LoVo (cell line): ENCODE data around the gene C1QTNF8.
"Not testable (repeated sequence)": the region's sequence is repeated elsewhere in the genome, so short reads cannot be mapped to it uniquely, and the experiment has no call there.

Experiments used
- DNase-seq: peaks from one replicate; pipeline ENCODE4 v3.0.0-alpha.2; 2016; ENCODE audit warnings: low spot score

The C1QTNF8 gene

DNA sequence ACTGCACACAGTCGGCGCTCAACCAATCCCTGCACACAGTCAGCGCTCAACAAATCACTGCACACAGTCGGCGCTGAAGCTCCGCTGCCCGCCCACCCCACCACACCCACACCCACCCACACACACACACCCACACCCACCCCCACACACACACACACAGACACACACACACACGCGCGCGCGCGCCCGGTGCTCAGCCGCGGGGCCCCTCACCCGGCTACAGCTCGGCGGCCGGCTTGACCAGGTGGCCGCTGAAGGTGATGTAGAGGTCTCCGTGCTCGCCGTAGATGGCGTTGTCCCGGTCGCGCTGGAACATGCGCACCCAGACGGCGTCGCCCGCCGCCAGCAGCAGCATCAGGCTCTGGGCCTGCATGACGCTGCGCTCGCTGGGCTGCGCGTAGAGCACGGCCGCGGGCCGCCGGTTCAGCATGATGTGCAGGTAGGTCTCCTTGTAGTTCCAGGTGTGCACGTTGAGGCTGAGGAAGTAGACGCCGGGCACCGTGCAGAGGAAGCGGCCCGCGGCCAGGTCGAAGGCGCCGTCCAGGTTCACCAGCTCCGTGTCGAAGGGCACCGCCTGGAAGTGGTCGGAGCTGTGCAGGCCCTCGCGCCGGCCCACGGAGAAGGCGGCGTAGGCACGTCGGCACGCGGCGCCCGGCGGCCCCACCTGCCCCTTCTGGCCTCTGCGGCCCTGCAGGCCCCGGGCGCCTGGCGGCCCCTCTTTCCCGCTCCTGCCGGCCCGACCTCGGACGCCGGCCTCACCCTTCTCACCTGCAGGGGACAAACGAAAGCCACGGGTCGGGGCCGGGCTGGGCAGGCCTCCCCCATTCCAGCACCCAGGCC is 2.5 kb downstream of the C1QTNF8 start:
- DNase-seq = peak; percentile 64

DNA sequence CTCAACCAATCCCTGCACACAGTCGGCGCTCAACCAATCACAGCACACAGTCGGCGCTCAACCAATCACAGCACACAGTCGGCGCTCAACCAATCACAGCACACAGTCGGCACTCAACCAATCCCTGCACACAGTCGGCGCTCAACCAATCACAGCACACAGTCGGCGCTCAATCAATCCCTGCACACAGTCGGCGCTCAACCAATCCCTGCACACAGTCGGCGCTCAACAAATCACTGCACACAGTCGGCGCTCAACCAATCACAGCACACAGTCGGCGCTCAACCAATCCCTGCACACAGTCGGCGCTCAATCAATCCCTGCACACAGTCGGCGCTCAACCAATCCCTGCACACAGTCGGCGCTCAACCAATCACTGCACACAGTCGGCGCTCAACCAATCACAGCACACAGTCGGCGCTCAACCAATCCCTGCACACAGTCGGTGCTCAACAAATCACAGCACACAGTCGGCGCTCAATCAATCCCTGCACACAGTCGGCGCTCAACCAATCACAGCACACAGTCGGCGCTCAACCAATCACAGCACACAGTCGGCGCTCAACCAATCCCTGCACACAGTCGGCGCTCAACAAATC is 3.3 kb downstream of the C1QTNF8 start:
- not testable (repeated sequence) for DNase-seq

DNA sequence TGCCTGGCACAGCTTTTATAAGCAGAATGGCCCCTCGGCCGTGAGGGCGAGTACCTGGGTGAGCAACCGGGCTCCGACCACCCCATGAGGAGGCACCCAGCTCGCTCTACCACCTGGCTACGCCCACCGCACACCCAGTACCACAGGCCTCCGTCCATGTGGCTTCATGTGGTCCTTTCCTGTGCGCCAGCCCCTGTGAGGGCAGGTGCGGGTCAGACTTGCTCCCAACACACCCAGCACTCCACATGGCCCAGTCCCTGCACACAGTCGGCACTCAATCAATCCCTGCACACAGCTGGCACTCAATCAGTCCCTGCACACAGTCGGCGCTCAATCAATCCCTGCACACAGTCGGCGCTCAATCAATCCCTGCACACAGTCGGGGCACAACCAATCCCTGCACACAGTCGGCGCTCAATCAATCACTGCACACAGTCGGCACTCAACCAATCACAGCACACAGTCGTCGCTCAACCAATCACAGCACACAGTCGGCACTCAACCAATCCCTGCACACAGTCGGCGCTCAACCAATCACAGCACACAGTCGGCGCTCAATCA is 4.0 kb downstream of the C1QTNF8 start:
- DNase-seq = no peak

DNA sequence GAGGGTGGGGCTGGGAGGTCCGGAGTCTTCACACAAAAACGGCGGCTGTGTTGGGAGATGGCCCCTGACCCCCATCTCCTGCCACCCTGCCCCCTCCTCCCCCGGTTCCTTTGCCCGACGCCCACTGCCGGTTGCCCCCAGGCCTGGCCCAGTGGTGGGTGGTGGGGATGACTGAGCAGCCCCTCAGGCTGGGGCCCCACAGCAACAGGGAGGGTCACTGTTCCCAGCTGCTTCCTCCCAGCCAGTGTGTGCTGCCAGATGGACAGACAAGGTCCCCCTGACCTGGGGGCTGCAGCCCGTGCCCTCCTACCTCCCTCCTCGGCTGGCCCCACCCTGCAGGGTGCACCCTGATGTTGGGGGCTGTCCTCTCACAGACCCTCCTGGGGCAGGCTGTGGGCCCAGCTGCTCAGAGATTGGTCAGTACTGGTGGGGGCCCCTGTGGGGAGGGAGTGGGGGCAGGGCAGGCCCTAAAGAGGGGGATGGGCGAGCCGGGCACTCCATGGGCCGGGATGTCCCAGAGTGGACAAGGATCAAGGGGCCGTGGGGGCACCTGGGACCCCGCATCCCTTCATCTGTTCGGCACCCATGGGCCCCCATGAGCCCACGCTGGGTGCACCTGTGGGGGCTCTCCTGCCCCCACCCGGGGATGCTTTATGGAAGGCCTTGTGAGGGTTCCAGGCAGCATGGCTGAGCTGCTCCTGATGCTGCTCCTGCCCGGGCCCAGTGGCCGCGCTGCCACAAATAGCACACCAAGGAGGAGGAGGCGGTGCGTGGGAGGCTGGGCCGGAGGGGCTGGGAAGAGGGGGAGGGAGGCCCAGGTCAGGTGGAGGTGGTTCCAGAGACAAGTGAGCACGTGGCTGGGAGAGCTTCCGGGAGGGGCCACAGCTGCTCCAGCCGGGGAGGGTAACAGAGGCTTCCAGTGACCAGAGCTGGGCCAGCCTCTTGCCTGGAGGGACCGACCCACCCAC is 5.1 kb downstream of the C1QTNF8 start:
- DNase-seq = no peak

DNA sequence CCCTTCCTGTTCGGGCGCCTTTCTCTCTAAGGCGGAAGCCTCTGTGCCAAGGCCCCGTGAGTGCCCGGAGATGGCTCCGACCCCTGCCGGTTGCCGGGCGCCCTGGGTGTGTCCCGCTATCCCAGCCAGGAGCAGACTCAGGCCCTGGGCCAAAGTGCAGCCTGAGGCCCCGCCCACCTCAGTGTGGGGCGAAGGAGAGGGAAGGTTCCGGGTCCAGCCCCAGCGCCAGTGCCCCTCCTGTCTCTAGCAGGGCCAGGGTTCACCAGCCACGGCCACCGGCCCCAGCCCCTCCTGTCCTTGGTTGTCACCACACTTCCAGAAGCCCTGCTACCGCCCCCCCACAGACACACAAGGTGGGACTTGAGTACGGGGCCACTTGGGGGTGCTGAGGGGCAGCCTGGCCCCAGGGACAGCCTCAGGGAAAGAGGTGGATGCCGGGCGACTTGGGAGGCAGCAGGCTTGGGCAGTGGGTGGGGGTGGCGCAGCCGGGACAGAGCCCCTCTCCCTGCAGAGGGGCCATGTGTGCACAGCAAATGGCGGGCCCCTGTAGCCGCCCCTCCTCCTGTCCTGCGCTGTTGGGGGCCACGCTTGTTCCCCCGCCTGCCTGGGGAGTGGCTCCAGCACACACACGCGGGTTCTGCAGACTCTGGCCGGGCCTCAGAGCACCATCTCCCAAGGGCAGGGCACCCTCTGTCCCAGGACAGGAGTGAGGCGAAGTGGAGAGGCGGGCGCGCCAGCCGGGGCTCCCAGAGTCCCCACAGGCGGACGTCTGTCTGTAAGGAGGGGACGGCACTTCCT is 6.0 kb downstream of the C1QTNF8 start:
- DNase-seq = peak; percentile 92

DNA sequence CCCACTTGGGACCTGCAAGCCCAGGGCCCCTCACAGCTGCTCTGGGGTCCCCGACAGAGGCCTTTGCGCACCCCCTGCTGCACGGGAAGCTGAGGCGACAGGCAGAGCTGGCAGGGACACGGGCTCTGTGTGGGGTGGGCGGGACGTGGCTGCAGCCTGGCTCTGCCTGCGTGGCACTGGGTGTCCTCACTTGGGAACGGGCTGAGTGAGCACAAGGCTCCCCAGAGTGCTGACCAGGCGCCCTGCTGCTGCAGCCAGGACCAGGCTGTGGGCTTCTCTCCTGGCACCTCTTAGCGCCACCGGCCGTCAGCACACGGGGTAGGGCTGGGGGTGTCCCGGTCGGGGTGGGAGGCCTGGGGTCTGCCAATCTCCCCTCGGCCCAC is 6.6 kb downstream of the C1QTNF8 start:
- DNase-seq = no peak

DNA sequence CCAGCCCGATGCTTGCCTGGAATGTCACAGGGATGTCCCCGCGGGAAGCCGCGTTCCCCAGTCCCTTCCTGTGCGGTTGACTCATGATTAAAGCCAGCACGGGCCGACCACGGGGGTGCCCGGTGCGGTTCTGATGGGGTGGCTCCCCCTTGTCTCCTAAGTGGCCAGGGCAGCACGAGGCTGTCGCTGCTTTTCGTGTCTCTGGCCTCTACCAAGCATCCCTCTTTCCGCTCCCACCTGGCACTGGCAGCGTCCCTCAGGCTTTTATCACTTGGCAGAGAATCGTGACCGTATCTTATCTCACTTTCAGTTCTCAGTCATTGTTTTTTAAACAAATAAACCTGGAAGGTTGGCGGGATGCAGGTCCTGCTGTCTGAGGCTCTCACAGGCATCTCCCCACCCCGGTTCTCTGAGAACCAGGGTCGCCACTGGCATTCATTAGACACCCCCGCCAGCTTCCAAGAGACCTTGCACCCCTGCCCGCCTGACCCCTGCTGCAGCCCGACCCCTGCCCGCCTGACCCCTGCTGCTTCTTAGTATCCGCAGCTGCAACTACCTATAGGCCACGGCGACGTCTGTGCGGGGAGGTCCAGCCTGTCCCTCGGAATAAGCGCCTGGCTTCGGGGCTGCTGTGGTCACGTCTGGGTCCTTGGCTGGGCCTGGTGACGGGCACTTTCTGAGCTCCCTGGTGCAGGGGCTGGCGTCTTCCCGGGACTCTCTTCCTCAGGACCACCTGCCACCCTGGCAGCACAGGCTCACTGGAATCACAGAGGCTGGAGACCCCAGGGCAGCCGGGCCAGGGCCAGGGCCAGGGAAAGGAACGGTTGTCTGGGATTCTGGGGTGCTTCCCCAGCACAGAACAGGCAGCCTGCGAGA is 7.5 kb downstream of the C1QTNF8 start:
- no peak for DNase-seq

DNA sequence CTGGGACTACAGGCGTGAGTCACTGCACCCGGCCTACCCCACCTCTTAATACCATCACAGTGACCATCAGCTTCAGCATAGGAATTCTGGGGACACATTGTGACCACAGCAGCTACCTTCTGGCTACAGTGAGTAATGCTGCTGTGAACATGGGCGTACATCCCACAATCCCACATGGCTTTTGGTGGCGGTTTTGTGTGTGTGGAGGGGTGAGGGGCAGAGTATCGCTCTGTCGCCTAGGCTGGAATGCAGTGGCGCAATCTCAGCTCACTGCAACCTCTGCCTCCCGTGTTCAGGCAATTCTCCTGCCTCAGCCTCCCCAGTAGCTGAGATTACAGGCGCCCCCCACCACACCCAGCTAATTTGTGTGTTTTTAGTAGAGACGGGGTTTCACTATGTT is 9.6 kb downstream of the C1QTNF8 start:
- DNase-seq = not testable (repeated sequence)

DNA sequence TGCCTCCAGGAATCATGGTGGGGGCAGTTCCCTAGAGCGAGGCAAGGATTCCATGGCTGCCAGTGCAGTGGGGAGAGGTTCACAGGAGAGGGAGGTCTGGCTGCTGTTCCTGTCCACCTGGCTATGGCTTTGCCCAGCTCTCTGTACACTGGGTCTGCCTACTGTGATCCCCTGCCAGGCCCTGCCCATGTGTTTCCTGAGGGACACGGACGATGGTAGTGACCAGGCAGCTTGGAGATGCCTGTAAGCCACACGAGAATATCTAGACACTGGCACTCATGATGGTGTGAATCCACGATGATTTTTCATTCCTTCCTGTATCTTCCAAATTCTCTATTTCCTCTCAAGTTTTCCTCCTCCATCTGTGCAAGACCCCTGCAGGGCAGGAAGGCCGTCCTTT is 11.1 kb downstream of the C1QTNF8 start:
- DNase-seq = no peak

DNA sequence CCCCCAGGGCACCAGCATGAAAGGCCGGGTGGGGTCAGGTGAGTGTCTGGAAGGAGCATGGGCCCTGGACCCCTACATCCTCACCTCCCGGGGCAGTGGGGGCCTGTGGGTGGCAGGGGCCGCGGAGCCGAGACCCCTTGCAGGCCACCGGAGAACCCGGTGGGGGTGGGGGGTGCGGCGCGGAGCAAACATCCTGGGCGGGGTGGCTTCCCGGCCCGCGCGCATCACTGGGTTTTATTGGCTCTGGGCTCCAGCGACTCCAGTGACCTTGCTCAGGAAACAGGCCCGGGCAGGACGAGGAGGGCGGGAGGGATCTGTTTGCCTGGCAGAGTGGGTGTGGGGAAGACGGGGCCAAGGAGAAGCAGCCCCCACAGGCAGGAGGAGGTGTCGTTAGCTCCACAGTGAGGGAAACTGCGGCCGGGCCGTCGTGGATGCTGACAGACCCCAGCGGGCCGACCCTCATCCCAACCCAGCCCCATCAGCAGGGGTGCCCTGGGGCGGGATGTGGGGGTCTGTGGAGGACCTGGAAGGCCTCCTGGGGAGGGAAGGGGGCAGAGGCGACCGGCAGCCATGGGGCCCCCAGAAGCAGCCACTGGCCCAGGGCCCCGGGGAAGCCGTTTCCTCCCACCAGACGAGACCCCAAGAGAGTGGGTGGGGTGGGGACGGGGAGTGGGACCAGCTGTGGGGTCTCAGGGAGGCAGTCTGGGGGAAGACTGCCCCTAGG is 12.9 kb downstream of the C1QTNF8 start:
- DNase-seq = peak; percentile 83

DNA sequence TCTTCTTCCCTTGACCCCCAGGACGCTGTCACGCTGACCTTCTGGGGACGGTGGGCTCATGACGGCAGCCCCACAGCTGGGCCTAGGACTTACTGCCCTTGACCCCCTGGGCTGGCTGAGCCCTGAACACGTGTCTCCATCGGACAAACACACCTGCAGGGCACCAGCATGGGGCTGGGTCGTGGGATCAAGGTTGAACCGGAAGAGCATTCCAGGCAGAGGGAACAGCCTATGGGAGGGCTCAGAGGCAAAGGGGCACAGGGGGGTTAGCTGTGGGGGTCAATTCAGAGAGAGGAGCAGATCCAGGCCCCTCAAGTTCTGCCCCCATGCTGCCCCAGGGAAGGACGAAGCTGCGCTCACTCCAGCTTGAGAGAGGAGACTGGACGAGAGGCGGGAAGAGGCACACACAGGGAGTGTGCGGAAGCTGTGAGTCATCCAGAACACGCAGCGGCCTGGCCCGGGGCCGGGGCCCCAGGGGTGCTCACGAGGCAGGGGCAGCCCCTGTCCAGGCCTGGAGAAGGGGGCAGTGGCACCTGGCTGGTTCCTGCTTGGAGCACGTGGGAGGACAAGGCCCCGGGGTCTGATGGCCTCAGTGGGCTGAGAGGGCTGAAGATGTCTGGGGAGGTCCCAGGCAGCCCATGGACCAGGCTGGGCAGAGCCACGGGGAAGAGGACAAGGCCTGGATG is 13.6 kb downstream of the C1QTNF8 start:
- peak; percentile 86 for DNase-seq

DNA sequence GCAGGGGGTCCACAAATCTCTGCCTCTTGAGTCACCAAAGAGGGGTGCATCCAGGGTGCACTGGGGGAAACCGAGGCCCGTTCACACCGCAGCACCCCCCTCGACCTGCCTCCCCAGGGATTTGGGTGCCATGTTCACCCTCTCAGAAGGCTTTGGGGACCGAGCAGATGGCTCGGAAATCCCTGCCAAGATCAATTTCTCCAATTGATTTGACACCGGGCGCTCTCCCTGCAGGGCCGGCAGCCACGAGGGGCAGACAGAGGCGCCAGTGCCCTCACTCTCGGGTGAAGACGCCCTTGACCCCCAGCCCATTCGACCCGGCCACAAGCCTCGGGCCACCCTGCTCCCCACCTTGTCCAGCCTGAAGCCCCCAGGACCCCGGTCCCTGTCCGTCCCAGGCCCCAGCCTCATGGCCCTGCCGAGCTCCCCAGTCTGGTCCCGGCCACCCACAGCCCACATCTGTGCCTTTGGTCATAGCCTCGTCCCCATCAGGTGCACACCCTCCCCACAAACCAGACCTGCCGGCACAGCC is 14.2 kb downstream of the C1QTNF8 start:
- no peak for DNase-seq

DNA sequence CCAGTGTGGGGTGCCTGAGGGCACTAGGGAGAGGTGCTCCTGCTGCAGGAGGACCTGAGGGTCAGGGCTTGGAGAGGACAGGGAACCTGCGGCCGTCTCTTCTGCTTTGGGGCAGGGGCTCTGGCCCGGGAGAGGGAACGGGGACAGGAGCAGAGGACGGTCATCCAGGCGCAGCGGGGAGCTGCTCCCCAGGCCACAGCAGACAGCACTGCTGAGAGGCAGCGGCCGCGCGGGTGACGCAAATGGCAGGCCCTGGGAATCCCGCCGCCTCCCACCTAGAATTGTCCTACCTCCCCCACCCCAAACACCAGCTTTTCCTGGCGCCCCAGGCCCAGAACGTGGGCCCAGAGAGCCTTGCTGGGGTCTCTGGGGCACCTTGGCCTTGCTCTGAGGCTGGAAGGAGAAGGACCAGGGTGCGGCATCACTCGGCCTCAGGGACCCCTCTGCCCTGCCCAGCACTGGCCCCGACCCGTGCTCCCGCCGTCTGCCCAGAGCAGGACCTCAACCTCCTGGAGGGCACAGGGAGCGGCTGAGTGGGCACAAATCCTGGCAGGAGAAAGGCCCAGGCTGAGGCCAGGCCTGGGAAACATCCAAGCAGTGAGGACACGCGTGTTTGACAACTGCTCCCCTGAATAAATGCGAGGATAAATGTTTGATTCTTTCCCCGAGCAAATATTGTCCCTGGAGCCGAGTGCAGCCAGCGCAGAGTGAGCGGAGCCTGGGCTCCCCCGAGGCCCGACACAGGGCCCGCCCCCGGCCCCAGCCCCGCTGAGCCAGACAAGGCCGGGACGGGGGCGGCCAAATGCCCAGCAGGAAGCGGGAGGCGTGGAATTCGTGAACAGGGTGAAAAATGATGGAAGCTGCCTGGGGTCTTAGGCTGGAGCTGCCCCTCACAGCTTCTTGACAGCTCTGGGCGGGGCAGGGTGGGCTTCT is 15.0 kb downstream of the C1QTNF8 start:
- DNase-seq = no peak

DNA sequence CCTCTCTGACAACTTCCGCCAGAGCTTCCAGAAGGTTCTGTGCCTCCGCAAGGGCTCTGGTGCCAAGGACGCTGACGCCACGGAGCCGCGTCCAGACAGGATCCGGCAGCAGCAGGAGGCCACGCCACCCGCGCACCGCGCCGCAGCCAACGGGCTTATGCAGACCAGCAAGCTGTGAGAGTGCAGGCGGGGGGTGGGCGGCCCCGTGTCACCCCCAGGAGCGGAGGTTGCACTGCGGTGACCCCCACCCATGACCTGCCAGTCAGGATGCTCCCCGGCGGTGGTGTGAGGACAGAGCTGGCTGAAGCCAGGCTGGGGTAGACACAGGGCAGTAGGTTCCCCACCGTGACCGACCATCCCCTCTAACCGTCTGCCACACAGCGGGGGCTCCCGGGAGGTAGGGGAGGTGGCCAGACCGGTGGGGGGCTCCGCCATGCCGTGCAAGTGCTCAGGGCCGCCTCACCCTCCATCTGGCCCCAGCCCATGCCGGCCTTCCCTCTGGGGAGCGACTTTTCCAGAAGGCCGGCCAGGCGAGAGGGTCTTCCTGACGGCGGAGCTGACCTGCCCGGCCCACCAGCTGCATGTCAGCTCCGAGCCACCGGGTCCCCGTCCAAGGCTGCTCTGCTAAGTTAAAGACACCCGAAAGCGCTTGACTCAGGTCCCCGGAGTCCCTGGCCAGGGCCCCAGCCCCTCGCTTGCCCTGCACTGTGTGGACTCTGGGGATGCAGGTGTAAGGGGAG is 16.1 kb downstream of the C1QTNF8 start:
- no peak for DNase-seq

DNA sequence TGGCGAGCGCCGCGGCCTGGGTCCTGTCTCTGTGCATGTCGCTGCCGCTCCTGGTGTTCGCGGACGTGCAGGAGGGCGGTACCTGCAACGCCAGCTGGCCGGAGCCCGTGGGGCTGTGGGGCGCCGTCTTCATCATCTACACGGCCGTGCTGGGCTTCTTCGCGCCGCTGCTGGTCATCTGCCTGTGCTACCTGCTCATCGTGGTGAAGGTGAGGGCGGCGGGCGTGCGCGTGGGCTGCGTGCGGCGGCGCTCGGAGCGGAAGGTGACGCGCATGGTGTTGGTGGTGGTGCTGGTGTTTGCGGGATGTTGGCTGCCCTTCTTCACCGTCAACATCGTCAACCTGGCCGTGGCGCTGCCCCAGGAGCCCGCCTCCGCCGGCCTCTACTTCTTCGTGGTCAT is 16.7 kb downstream of the C1QTNF8 start:
- no peak for DNase-seq

DNA sequence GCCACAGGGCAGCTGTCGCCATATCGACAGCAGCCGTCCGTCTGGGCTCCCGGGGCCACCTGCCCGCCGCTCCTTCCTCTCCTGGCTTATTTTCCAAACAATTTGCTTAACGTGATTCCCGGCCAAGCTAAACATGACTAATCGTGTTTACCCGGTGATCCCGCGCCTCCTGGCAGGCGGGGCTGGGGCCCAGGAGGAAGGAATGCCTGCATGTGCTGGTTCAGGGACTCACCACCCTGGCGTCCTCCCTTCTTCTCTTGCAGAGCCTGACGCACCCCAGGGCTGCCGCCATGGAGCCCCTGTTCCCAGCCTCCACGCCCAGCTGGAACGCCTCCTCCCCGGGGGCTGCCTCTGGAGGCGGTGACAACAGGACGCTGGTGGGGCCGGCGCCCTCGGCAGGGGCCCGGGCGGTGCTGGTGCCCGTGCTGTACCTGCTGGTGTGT is 17.4 kb downstream of the C1QTNF8 start:
- DNase-seq = peak; percentile 80
